Mammary epithelial cell (primary cell): ENCODE data around the gene APOA1.

ENCODE experiments used
- EZH2 ChIP-seq: IDR thresholded peaks from 2 replicates; pipeline ENCODE4 v1.6.1; 2012; ENCODE audit warnings: low read length, inconsistent platforms, borderline replicate concordance
- TF ChIP-seq, protein P1 (sequence below), 2 donors: IDR thresholded peaks in 1 of 2; conservative IDR thresholded peaks in 1 of 2; 2 replicates each; pipeline ENCODE4 v1.5.1; 2011 to 2012; ENCODE audit warnings: inconsistent platforms in 2 of 2, low read length in 2 of 2, mild to moderate bottlenecking in 2 of 2, control low read depth in 1 of 2, low read depth in 1 of 2; ENCODE audit not compliant: insufficient read depth in 1 of 2; ENCODE audit errors: extremely low read depth in 1 of 2

DNA sequence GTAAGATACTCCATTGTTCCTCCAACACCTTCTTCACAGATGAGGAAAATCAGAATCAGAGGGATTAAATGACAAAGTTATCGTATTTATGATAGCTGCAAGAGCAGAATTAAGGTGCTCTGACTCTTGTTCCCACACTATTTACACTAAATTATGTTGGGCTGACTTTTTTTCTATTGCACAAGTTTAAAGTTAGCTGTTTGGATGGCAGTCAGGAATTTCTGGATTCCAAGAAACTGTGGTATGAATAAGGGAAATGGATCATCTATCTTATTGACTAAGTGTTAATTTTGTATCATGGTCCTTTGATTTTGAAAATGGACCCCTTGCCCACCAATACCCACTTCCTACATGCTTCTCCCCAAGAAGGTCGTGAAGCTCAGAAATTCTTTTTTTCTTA, 19.9 kb upstream of the APOA1 start:
- TF ChIP-seq, protein P1, sequence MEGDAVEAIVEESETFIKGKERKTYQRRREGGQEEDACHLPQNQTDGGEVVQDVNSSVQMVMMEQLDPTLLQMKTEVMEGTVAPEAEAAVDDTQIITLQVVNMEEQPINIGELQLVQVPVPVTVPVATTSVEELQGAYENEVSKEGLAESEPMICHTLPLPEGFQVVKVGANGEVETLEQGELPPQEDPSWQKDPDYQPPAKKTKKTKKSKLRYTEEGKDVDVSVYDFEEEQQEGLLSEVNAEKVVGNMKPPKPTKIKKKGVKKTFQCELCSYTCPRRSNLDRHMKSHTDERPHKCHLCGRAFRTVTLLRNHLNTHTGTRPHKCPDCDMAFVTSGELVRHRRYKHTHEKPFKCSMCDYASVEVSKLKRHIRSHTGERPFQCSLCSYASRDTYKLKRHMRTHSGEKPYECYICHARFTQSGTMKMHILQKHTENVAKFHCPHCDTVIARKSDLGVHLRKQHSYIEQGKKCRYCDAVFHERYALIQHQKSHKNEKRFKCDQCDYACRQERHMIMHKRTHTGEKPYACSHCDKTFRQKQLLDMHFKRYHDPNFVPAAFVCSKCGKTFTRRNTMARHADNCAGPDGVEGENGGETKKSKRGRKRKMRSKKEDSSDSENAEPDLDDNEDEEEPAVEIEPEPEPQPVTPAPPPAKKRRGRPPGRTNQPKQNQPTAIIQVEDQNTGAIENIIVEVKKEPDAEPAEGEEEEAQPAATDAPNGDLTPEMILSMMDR (conservative IDR thresholded peaks at IDR 0.05 in 1 of 2, IDR thresholded peaks at IDR 0.05 in 1 of 2; ENCODE audit: extremely low read depth in 1 of 2, insufficient read depth in 1 of 2, low read depth in 1 of 2, low read length in 2 of 2): no peak
- no peak for TF ChIP-seq EZH2
